Lung (tissue), 12 donors: Measurements from ENCODE around the gene LSP1. TPM values are rescaled to one million over a fixed set of nuclear protein-coding genes. Genes with fewer than 3 reads are reported as not detected.

Source experiments
- ATAC-seq: fragments of 200-7000 bp; cut with Tn5 transposase; one replicate; pipeline ENCODE4 v1.9.1; 2020; ENCODE audit warnings: moderate number of reproducible peaks; ENCODE audit not compliant: insufficient read depth, low FRiP score
- DNase-seq, 3 donors: peaks; one replicate each; pipeline ENCODE4 v3.0.0-alpha.2; 2013 to 2017
- H3K27ac ChIP-seq, 2 donors: one replicate each; pipeline ENCODE4 v1.5.1; 2013; ENCODE audit warnings: mild to moderate bottlenecking in 2 of 2, moderate library complexity in 2 of 2, control low read depth in 1 of 2, inconsistent platforms in 1 of 2, low read depth in 1 of 2, low read length in 1 of 2
- H3K27me3 ChIP-seq, 3 donors: one replicate each; pipeline ENCODE4 v1.5.1; 2013; ENCODE audit warnings: low read length in 2 of 3; ENCODE audit not compliant: control insufficient read depth in 3 of 3, insufficient read depth in 3 of 3
- H3K36me3 ChIP-seq, 4 donors: one replicate each; pipeline ENCODE4 v1.5.1; 2013; ENCODE audit warnings: low read length in 4 of 4, mild to moderate bottlenecking in 1 of 4, moderate library complexity in 1 of 4; ENCODE audit not compliant: control insufficient read depth in 4 of 4, insufficient read depth in 4 of 4
- H3K4me1 ChIP-seq, 5 donors: one replicate each; pipeline ENCODE4 v1.5.1; 2013; ENCODE audit warnings: low read length in 5 of 5, mild to moderate bottlenecking in 2 of 5, moderate library complexity in 1 of 5; ENCODE audit not compliant: control insufficient read depth in 5 of 5, insufficient read depth in 5 of 5
- H3K4me3 ChIP-seq: one replicate; pipeline ENCODE4 v1.5.1; 2013; ENCODE audit warnings: mild to moderate bottlenecking, control low read depth, moderate library complexity
- H3K9ac ChIP-seq, 2 donors: one replicate each; pipeline ENCODE4 v1.5.1; 2013; ENCODE audit warnings: low read length in 2 of 2, control low read depth in 1 of 2; ENCODE audit not compliant: insufficient read depth in 1 of 2
- H3K9me3 ChIP-seq, 4 donors: one replicate each; pipeline ENCODE4 v1.5.1; 2013; ENCODE audit warnings: low read length in 3 of 4, mild to moderate bottlenecking in 1 of 4, moderate library complexity in 1 of 4; ENCODE audit not compliant: control insufficient read depth in 4 of 4, insufficient read depth in 3 of 4
- WGBS, 2 donors: extraction: QIAGEN DNeasy Blood & Tissue Kit; methylation state at CpG; one replicate each; pipeline ENCODE4 v1.1.7; 2013; 5-methylcytosine and 5-hydroxymethylcytosine counted together
- polyA plus RNA-seq, 2 donors: library from polyadenylated mRNA; stranded (reverse); fragments of 200-250 nt; gene quantifications; one replicate each; pipeline ENCODE4 v1.2.1, GENCODE V29; 2013
- total RNA-seq, 2 donors: library from RNA; depleted of rRNA in 1 of 2; stranded (reverse); fragments of >200 nt in 1 of 2; gene quantifications; one replicate each; pipeline ENCODE4 v1.2.1, GENCODE V29; 2014 to 2021
- TF ChIP-seq, protein P1 (sequence below): IDR thresholded peaks from 2 replicates; pipeline ENCODE4 v1.5.1; 2012; ENCODE audit warnings: mild to moderate bottlenecking; ENCODE audit errors: control extremely low read depth, extremely low read depth
- donor health status: control.
- donor health status: control.
- donor health status: Bipolar disorder and iron deficiency.
- donor health status: healthy.
- donor health status: DM: yes; HTN: yes; CAD: no.

LSP1 gene
- total and polyA plus RNA-seq, 4 donors, result 44.9 to 121 (median 83.9) TPM

DNA sequence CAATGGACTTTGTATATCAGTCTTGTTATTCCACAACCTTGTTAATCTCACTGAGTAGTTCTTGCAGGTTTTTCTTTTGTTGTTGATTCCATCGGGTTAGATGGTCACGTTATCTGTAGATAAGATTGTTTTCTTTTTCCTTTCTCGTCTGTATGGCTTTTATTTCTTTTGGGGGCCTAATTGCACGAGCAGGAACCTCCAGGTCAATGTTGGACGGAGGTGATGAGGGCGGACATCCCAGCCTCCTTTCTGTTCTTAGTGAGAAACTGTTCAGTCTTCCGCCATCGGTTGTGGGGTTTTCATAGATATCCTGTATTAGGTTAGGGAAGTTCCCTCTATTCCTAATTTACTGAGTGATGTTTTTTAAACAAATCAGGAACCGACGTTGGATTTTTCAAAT, 43.6 kb downstream of the LSP1 start:
- no peaks in the 10 kb centered on the region for H3K4me1 ChIP-seq
- peak overlapping the region in 1 of 2 donors; percentile 25 for H3K9ac ChIP-seq
- no peak for DNase-seq
- no peaks in the 10 kb centered on the region for H3K27me3 ChIP-seq
- WGBS, 2 donors, result 38 to 53% methylated on average over 10 of the region's 10 CpGs
- no peak overlapping the region for H3K27ac ChIP-seq
- TF ChIP-seq, protein P1, sequence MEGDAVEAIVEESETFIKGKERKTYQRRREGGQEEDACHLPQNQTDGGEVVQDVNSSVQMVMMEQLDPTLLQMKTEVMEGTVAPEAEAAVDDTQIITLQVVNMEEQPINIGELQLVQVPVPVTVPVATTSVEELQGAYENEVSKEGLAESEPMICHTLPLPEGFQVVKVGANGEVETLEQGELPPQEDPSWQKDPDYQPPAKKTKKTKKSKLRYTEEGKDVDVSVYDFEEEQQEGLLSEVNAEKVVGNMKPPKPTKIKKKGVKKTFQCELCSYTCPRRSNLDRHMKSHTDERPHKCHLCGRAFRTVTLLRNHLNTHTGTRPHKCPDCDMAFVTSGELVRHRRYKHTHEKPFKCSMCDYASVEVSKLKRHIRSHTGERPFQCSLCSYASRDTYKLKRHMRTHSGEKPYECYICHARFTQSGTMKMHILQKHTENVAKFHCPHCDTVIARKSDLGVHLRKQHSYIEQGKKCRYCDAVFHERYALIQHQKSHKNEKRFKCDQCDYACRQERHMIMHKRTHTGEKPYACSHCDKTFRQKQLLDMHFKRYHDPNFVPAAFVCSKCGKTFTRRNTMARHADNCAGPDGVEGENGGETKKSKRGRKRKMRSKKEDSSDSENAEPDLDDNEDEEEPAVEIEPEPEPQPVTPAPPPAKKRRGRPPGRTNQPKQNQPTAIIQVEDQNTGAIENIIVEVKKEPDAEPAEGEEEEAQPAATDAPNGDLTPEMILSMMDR, result no peak
- no peaks in the 10 kb centered on the region for H3K36me3 ChIP-seq
- no peak overlapping the region for H3K4me3 ChIP-seq
- no peaks in the 10 kb centered on the region for H3K9me3 ChIP-seq
- no peak for ATAC-seq

DNA sequence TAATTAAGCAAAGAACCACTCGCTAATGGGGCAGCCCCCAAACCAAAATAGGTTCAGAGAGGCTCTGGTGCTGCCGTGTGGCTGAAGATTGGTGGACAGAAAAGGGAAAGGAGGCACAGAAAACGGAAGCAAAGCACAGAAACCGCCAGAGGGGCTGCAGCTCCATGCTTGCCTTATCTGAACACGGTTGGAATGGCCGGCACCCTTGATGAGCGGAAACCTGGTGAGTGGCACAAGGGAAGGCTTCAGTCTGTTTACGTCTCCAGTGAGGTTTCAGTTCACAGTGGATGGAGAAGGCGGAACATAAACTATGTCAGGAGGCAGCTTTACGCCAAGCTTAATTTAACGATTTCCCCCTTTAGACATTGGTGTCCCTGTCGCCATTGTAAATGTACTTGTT, 44.0 kb downstream of the LSP1 start:
- Histone ChIP-seq H3K27me3 (no peaks in the 10 kb centered on the region), H3K9me3 (no peaks in the 10 kb centered on the region), H3K4me1 (no peaks in the 10 kb centered on the region), H3K36me3 (no peaks in the 10 kb centered on the region), H3K4me3 (no peak overlapping the region), H3K27ac (no peak overlapping the region), H3K9ac (peak overlapping the region in 1 of 2 donors; percentile 25)
- TF ChIP-seq, protein P1, result no peak
- DNase-seq, result no peak
- WGBS, 2 donors, result 28 to 62% methylated on average over 12 of the region's 12 CpGs
- no peak for ATAC-seq

DNA sequence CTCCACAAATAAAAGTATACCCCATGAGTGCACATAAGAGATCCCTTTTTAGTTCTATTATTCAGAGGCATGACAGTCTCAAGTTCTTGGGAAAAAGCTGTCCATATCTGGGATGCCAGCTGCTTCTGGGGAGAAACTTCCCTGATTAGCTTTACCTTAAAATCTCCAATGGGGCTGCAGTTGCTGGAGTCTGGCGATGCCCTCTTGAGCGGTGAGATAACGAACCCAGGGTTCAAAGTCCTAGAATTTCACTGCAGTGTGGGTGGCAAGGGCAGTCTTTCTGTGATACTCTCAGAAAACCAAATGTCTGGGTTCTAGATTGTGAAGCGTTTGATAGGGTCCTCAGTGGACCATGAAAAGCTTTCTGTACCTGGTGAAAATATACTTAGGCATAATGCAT, 46.2 kb downstream of the LSP1 start:
- Histone ChIP-seq H3K9me3 (no peaks in the 10 kb centered on the region), H3K9ac (no peak overlapping the region), H3K27ac (no peak overlapping the region), H3K4me3 (no peak overlapping the region), H3K36me3 (no peaks in the 10 kb centered on the region), H3K4me1 (peaks cover 0 to 8% (median 0%) of the 10 kb centered on the region in 5 donors), H3K27me3 (no peaks in the 10 kb centered on the region)
- no peak for ATAC-seq
- no peak for DNase-seq
- TF ChIP-seq, protein P1, result no peak
- WGBS, 2 donors, result 88 to 94% methylated on average over 4 of the region's 4 CpGs

DNA sequence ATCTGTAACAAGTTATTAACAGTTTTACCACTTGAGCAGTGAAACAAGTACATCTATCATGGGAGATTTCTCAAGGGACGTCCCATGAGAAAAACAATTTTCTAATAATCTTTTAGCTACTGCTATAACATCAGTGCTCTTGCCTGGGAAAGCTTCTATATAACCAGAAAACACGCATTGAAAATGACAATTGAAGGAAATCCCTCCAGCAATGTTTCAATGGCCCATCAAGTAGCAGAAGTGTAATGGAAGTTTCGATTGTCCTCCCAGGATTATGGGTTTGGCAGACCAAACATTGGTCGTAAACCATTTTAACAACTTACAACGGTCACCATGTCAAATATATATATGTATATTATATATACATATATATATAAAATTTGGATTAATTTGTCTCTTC, 46.8 kb downstream of the LSP1 start:
- Histone ChIP-seq H3K4me1 (peaks cover 0 to 8% (median 0%) of the 10 kb centered on the region in 5 donors), H3K36me3 (no peaks in the 10 kb centered on the region), H3K4me3 (no peak overlapping the region), H3K9me3 (no peaks in the 10 kb centered on the region), H3K9ac (no peak overlapping the region), H3K27ac (no peak overlapping the region), H3K27me3 (no peaks in the 10 kb centered on the region)
- WGBS, 2 donors, result 79 to 86% methylated on average over 5 of the region's 5 CpGs
- DNase-seq, result no peak
- no peak for ATAC-seq
- TF ChIP-seq, protein P1, result no peak
